ENCODE measurements around the gene ANXA11.

ANXA11 gene

DNA sequence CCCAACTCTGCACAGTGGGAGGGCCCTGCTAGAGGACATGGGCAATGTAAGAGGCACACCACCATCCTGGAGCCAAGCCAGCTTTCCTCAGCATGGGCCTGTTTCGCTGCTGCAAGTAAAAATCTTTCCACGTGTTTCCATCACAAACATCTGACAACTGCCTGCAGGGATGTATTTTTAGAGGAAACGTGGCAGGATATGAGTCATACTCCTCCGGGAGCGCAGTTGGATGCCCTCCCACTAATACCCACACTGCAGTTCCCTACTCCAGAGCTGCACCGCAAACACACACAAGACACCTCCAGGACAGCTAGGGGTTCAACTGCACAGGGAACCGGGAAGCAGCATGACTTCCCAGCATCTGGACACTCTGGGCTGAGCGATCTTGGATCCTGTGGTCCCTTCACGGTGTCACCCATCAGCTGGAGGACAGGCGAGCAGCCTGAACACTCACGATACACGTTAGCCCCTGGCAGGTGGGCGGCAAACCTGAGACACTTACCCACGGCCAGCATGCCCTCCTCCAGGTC, 46.7 kb downstream of the ANXA11 start (continued):
- TF ChIP-seq ZNF529 (tag by site-specific recombination; IDR thresholded peaks at IDR 0.05; ENCODE audit: insufficient replicate concordance) (no peak), KLF16 (tag by site-specific recombination; IDR thresholded peaks at IDR 0.05) (peak; percentile 18; the same call in 1 of the 2 replicates), ZNF791 (tag by site-specific recombination; IDR thresholded peaks at IDR 0.05) (no peak), ZFP37 (tag by site-specific recombination; IDR thresholded peaks at IDR 0.05) (0 out of 2 replicates have a peak, but pooled peaks have one; percentile 72), ZNF624 (tag by site-specific recombination; IDR thresholded peaks at IDR 0.05) (no peak), ZNF701 (tag by site-specific recombination; IDR thresholded peaks at IDR 0.05) (no peak), ZNF114 (tag by site-specific recombination; IDR thresholded peaks at IDR 0.05) (no peak), ZNF664 (tag by site-specific recombination; IDR thresholded peaks at IDR 0.05) (no peak), ZNF660 (tag by site-specific recombination; IDR thresholded peaks at IDR 0.05) (peak; percentile 91), ZNF792 (tag by site-specific recombination; IDR thresholded peaks at IDR 0.05) (no peak), BCL11A (tag by site-specific recombination; IDR thresholded peaks at IDR 0.05; ENCODE audit: low read depth) (peak; percentile 45; the same call in 1 of the 2 replicates), YY2 (tag by site-specific recombination; IDR thresholded peaks at IDR 0.05) (no peak), IKZF3 (tag by site-specific recombination; IDR thresholded peaks at IDR 0.05) (peak; percentile 65)
- TF ChIP-seq, protein P1, sequence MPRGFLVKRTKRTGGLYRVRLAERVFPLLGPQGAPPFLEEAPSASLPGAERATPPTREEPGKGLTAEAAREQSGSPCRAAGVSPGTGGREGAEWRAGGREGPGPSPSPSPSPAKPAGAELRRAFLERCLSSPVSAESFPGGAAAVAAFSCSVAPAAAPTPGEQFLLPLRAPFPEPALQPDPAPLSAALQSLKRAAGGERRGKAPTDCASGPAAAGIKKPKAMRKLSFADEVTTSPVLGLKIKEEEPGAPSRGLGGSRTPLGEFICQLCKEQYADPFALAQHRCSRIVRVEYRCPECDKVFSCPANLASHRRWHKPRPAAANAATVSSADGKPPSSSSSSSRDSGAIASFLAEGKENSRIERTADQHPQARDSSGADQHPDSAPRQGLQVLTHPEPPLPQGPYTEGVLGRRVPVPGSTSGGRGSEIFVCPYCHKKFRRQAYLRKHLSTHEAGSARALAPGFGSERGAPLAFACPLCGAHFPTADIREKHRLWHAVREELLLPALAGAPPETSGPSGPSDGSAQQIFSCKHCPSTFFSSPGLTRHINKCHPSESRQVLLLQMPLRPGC (tag by site-specific recombination; IDR thresholded peaks at IDR 0.05): peak; percentile 71
- TF ChIP-seq, protein P2, sequence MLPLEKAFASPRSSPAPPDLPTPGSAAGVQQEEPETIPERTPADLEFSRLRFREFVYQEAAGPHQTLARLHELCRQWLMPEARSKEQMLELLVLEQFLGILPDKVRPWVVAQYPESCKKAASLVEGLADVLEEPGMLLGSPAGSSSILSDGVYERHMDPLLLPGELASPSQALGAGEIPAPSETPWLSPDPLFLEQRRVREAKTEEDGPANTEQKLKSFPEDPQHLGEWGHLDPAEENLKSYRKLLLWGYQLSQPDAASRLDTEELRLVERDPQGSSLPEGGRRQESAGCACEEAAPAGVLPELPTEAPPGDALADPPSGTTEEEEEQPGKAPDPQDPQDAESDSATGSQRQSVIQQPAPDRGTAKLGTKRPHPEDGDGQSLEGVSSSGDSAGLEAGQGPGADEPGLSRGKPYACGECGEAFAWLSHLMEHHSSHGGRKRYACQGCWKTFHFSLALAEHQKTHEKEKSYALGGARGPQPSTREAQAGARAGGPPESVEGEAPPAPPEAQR (tag by site-specific recombination; IDR thresholded peaks at IDR 0.05): no peak
- TF ChIP-seq, protein P3, sequence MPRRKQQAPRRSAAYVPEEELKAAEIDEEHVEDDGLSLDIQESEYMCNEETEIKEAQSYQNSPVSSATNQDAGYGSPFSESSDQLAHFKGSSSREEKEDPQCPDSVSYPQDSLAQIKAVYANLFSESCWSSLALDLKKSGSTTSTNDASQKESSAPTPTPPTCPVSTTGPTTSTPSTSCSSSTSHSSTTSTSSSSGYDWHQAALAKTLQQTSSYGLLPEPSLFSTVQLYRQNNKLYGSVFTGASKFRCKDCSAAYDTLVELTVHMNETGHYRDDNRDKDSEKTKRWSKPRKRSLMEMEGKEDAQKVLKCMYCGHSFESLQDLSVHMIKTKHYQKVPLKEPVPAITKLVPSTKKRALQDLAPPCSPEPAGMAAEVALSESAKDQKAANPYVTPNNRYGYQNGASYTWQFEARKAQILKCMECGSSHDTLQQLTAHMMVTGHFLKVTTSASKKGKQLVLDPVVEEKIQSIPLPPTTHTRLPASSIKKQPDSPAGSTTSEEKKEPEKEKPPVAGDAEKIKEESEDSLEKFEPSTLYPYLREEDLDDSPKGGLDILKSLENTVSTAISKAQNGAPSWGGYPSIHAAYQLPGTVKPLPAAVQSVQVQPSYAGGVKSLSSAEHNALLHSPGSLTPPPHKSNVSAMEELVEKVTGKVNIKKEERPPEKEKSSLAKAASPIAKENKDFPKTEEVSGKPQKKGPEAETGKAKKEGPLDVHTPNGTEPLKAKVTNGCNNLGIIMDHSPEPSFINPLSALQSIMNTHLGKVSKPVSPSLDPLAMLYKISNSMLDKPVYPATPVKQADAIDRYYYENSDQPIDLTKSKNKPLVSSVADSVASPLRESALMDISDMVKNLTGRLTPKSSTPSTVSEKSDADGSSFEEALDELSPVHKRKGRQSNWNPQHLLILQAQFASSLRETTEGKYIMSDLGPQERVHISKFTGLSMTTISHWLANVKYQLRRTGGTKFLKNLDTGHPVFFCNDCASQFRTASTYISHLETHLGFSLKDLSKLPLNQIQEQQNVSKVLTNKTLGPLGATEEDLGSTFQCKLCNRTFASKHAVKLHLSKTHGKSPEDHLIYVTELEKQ (tag by site-specific recombination; IDR thresholded peaks at IDR 0.05; ENCODE audit: borderline replicate concordance): 0 out of 2 replicates have a peak, but pooled peaks have one; percentile 44
- TF ChIP-seq, protein P4, sequence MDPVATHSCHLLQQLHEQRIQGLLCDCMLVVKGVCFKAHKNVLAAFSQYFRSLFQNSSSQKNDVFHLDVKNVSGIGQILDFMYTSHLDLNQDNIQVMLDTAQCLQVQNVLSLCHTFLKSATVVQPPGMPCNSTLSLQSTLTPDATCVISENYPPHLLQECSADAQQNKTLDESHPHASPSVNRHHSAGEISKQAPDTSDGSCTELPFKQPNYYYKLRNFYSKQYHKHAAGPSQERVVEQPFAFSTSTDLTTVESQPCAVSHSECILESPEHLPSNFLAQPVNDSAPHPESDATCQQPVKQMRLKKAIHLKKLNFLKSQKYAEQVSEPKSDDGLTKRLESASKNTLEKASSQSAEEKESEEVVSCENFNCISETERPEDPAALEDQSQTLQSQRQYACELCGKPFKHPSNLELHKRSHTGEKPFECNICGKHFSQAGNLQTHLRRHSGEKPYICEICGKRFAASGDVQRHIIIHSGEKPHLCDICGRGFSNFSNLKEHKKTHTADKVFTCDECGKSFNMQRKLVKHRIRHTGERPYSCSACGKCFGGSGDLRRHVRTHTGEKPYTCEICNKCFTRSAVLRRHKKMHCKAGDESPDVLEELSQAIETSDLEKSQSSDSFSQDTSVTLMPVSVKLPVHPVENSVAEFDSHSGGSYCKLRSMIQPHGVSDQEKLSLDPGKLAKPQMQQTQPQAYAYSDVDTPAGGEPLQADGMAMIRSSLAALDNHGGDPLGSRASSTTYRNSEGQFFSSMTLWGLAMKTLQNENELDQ (tag by site-specific recombination; IDR thresholded peaks at IDR 0.05; ENCODE audit: low read depth): no peak
- TF ChIP-seq, protein P5, sequence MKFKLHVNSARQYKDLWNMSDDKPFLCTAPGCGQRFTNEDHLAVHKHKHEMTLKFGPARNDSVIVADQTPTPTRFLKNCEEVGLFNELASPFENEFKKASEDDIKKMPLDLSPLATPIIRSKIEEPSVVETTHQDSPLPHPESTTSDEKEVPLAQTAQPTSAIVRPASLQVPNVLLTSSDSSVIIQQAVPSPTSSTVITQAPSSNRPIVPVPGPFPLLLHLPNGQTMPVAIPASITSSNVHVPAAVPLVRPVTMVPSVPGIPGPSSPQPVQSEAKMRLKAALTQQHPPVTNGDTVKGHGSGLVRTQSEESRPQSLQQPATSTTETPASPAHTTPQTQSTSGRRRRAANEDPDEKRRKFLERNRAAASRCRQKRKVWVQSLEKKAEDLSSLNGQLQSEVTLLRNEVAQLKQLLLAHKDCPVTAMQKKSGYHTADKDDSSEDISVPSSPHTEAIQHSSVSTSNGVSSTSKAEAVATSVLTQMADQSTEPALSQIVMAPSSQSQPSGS (tag by site-specific recombination; IDR thresholded peaks at IDR 0.05; ENCODE audit: low read depth): no peak
- TF ChIP-seq, protein P6, sequence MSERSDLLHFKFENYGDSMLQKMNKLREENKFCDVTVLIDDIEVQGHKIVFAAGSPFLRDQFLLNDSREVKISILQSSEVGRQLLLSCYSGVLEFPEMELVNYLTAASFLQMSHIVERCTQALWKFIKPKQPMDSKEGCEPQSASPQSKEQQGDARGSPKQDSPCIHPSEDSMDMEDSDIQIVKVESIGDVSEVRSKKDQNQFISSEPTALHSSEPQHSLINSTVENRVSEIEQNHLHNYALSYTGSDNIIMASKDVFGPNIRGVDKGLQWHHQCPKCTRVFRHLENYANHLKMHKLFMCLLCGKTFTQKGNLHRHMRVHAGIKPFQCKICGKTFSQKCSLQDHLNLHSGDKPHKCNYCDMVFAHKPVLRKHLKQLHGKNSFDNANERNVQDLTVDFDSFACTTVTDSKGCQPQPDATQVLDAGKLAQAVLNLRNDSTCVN (tag by site-specific recombination; optimal IDR thresholded peaks at IDR 0.05): no peak
- TF ChIP-seq, protein P7, sequence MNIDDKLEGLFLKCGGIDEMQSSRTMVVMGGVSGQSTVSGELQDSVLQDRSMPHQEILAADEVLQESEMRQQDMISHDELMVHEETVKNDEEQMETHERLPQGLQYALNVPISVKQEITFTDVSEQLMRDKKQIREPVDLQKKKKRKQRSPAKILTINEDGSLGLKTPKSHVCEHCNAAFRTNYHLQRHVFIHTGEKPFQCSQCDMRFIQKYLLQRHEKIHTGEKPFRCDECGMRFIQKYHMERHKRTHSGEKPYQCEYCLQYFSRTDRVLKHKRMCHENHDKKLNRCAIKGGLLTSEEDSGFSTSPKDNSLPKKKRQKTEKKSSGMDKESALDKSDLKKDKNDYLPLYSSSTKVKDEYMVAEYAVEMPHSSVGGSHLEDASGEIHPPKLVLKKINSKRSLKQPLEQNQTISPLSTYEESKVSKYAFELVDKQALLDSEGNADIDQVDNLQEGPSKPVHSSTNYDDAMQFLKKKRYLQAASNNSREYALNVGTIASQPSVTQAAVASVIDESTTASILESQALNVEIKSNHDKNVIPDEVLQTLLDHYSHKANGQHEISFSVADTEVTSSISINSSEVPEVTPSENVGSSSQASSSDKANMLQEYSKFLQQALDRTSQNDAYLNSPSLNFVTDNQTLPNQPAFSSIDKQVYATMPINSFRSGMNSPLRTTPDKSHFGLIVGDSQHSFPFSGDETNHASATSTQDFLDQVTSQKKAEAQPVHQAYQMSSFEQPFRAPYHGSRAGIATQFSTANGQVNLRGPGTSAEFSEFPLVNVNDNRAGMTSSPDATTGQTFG (tag by site-specific recombination; IDR thresholded peaks at IDR 0.05; ENCODE audit: borderline replicate concordance): no peak
- TF ChIP-seq, protein P8, sequence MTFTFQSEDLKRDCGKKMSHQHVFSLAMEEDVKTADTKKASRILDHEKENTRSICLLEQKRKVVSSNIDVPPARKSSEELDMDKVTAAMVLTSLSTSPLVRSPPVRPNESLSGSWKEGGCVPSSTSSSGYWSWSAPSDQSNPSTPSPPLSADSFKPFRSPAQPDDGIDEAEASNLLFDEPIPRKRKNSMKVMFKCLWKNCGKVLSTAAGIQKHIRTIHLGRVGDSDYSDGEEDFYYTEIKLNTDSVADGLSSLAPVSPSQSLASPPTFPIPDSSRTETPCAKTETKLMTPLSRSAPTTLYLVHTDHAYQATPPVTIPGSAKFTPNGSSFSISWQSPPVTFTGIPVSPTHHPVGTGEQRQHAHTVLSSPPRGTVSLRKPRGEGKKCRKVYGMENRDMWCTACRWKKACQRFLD (tag by site-specific recombination; IDR thresholded peaks at IDR 0.05): no peak
- TF ChIP-seq, protein P9, sequence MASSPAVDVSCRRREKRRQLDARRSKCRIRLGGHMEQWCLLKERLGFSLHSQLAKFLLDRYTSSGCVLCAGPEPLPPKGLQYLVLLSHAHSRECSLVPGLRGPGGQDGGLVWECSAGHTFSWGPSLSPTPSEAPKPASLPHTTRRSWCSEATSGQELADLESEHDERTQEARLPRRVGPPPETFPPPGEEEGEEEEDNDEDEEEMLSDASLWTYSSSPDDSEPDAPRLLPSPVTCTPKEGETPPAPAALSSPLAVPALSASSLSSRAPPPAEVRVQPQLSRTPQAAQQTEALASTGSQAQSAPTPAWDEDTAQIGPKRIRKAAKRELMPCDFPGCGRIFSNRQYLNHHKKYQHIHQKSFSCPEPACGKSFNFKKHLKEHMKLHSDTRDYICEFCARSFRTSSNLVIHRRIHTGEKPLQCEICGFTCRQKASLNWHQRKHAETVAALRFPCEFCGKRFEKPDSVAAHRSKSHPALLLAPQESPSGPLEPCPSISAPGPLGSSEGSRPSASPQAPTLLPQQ (tag by site-specific recombination; IDR thresholded peaks at IDR 0.05): peak; percentile 72; the same call in 1 of the 2 replicates

All from HEK293 (cell line).